Stimulated activated CD4-positive, alpha-beta T cell treated with anti-CD3 and anti-CD28 coated beads, Interleukin-1b, Interleukin-23, amount 100 ng/mL, for 24 hours (primary cell): Measurements from ENCODE around the gene GID8.

Experiments used
- DNase-seq, 4 experiments: peaks; one replicate each; pipeline ENCODE4 v3.0.0-alpha.2; 2020; ENCODE audit warnings: low read depth in 4 of 4, low spot score in 1 of 4

The GID8 gene

DNA sequence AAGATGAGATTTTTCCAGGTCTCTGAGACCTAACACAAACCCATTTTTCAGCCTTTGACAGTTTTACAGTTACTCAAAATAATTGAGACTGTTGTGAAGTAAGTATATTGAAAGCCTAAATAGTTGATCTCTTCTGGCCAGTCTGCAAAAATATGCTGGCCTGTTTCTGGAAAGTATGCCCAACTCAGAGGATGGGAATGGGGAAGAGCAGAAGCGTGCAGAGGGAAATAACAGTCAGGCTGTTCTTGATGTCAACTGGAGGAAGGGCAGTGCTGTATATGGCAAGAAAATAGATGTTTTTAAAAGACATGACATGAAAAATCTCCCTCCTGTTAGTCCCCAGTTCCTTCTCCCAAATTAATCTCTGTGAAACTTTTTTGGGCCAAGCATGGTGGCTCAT is 3.8 kb downstream of the GID8 start:
- DNase-seq = no peak

DNA sequence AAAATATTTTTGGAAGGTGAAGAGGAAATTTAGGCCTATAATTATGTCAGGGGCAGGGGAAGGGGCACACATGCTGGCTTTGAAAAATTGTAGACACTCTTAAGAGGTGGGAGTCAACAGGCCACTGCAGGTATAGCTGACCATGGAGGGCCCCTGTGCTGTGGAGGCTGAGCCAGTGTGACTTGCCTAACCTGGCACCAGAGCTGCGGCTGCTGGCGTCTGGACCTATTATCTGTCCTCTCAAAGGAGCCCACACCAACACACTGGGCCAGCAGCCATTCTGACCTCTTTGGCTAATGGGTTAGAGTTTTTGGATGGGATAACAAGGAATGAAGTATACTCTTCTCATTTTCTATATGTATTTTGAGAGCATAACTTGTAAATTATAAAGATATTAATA is 4.5 kb downstream of the GID8 start:
- no peak for DNase-seq

GRCh38 chr20:62943396-62943795 is 5.4 kb downstream of the GID8 start:
- DNase-seq = no peak

GRCh38 chr20:62944184-62944583 is 6.2 kb downstream of the GID8 start:
- DNase-seq = no peak

DNA sequence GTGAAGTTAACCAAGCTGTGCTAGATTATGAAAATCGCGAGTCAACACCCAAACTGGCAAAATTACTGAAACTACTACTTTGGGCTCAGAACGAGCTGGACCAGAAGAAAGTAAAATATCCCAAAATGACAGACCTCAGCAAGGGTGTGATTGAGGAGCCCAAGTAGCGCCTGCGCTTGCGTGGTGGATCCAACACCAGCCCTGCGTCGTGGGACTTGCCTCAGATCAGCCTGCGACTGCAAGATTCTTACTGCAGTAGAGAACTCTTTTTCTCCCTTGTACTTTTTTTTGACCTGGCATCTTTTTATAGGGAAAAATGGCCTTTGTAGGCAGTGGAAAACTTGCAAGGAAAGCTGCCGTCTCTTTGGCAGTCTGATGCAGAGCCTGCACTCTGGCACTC is 6.8 kb downstream of the GID8 start:
- no peak for DNase-seq

- DNase-seq = no peak
Measured at GRCh38 chr20:62945771-62946339, 7.9 kb downstream of the GID8 start.

DNA sequence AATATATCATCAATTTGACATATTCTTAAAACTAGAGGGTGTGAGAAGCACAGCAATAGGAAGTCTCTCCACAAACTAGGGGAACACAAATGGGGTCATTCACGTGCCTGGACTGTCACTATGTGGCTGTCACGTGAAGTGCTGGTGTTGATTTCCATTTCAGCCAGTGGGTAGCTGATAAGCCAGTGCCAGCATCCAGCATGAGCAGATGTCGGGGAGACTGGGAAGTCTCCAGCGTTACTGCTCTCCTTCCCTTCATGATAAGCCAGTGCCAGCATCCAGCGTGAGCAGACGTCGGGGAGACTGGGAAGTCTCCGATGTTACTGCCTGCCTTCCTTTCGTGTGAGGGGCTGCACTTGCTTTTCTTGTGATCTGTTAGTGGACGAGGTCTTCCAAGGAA is 9.0 kb downstream of the GID8 start:
- DNase-seq = no peak

DNA sequence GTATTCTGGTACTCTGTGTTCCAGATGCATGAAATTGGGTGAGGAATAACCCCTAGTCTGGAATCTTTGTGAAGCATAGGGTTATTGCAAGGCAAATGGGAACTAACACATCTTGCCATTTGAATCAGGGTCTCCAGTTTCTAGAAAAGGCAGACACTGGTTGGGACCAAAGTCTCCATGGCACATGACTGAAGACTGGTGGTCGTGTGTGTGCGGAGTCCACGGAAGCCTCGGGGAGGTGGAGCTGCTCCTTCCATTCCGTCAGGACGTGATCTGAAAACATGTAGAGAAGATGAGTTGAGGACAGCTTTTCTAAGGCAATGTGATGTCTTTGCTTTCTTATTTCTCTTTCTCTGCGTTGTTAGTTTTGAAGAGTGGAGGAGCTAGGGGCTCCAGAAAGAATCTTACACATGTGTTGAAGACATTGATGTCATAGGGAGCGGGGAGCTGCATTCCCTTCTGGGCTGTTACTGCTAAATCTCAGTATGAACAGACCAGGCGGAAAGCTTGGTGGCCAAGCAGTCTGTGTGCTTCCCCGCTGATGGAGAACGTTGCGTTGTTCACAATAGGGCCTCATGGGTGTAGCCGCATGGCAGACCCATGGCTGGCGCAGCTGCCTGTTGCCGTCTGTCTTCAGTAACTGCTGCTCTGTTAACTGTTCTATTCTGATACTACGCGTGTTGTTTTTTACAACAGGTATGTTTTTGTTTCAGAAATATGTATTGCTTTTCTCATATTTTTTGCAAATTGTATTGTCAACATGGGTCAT is 9.8 kb downstream of the GID8 start:
- no peak for DNase-seq

- no peak for DNase-seq
Measured at GRCh38 chr20:62949153-62949821, 11.3 kb downstream of the GID8 start.

DNA sequence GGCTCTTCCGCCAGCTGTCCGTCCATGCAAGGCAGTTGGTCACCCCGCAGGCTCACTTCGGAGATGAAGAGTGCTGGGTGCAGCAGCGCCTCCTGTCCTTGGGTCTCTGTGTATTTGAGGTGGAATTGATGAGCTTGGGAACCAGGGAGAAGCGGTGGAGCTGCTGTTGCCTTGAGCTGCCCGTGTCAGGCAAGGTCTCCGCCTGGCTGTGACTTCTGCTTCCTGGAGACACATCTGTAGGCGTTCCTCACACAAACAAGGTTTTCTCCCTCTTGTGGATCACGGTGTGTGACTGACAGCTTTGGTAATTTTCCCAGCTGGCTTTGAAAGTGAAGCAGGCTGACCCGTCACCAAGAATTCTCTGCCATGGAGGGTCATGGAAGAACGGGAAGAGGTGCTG is 12.0 kb downstream of the GID8 start:
- no peak for DNase-seq

DNA sequence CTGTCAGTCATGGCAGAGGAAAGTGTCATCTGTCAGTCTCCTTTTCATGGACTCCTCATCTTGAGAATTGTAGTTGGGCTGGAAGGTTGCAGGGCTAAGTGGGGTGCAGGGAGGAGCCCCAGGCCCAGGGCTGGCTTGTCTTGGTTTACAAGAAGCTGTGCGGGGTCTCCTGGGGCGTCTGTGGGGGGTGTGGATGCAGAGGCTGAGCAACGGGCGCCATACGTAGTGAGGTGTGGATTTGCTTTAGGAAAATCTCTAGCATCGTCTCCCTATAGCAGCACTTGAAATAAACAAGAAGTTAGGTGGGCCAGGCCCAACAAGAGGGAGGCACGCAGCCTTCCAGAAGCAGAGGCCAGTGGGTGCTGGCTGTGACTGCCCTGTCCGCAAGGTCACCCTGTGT is 12.8 kb downstream of the GID8 start:
- DNase-seq = no peak

DNA sequence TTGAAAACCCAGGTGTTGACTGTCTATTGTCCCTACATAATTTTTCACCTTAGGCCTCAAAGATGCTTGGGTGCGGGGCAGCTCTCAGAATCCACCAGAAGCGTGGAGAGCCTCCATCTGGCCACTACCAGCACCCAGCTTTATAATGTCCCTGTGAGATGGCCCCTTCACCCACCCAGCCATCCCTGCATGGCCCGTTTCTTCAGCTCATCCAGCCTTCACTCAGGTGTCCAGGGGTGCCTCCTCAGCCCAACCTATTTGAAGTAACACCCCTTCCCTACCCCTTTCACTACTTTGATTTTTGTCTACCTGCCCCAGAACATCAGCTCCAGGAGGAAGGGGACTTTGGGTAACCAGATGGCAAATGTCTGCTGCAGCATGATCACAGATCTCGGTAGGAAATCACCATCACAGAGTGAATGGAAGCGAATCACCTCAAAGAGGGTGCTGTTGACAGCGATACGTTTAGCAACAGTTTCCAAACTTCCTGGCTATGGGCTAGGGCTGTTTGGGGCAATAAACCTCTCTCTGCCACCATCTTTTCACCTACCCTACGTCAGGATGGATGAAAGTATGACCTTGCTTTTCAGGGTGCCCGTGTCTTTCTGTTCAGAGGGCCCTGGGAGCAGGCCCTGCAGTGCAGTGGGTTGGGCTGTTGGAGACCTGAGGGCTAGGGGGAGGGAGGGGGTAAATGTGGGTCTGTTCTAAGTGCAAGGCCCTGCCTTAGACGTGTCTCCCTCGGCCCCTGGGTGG is 13.4 kb downstream of the GID8 start:
- DNase-seq = no peak

GRCh38 chr20:62951896-62952372 is 14.0 kb downstream of the GID8 start:
- DNase-seq = no peak

DNA sequence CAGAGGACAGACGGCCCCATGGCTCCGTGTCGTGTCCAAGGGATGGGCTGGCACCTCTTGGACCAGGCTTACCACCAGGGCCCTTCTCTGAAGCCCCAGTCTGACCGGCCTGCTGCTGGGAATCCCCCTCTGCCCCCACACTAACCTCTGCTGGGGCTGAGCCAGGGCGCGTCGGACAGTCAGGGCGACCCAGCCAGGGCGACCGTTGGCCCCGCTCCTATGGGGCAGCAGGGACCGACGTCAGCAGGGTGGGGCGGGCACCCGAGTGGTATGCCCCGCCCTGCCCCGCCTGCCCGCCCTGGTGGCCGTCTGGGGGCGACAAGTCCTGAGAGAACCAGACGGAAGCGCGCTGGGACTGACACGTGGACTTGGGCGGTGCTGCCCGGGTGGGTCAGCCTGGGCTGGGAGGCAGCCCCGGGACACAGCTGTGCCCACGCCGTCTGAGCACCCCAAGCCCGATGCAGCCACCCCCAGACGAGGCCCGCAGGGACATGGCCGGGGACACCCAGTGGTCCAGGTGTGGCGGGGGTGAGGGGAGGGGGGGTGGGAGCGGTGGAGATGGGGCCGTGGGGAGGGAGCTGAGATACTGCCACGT is 14.5 kb downstream of the GID8 start, which contains the start of gene SLC17A9:
Gene SLC17A9, plus strand, starts transcription at position 337 of the 595 bp plus-strand sequence. Its CDS starts 122 bp downstream, at position 459.
- peak in 2 of 4 experiments; percentile 20 to 40 for DNase-seq

- no peak for DNase-seq
Measured at GRCh38 chr20:62952968-62953838, 15.3 kb downstream of the GID8 start.

DNA sequence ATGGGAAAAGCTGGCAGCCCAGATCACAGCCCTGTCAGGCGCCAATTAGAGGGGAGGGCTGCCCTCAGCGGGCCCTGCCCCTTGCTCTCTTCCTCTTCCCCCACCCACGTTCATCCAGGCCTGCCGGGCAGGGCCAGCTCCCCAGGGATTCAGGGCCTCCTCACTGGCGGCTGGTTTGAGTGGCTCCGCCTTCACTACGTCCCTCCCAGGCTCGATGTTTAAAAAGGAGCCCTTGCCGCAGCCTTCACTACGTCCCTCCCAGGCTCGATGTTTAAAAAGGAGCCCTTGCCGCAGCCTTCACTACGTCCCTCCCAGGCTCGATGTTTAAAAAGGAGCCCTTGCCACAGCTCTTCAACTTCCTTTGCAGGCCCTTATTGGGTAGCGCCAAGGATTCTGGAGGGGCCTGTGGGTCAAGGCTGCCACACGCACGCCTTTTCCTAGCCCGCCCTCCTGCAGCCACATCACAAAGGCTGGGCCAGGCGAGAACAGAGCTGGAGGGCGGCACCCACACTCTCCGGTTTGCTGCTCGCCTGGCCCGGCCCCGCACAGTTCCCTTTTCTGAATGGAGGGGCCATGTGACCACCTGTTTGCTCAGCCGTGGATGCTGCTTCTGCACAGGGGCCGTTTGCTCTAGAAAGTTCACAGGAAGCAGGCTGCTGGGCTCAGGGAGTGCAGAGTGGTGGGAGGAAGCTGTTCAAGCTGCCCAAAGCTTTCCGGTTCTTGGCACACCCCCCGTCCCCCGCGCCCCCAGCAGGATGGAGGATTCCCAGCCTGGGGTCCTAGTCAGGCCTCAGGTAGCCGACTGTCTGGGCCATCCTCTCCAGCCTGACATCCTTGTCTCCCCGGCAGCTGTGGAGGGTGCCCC is 16.1 kb downstream of the GID8 start:
- peak in 1 of 4 experiments; percentile 20 for DNase-seq

DNA sequence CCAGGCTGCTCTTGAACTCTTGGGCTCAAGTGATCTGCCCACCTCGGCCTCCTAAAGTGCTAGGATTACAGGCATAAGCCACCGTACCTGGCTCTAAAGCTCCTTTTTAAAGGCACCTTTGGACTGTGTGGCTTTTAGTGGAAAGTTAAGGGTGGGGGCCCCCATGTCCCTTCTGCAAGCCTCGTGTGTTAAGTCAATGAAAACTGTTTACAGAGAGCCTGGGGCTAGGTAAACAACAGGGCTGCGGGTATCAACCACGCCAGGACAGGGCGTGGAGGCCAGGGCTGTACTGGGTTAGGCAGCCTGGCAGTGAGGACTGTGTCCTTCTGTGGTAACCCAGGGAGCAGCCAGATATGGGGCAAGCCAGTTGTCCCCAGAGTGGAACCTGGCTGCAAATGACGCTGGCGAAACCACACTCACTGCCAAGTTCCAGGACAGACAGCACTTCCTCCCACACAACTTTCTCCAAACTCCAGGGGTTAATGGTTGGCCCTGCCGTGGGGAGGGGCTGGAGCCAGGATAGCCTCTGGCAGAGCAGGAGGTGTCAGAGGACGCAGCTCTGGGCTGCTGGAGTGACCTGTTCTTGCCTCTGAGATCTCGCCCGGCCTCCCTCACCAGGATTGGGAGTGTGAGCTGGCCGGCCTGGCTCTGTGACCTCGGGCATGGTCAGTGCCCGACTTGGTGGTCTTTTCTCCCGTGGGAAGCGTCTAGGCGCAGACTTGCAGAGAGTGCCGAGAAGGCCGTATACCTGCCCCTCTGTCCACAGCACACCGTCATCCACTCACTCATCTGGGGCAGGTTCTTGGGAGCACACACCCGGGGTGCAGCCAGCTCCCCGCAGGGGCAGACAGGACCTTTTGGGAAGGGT is 17.8 kb downstream of the GID8 start:
- DNase-seq = no peak
